ENCODE results near the gene R3HDM1. TPM values are rescaled to one million over a fixed set of nuclear protein-coding genes. Genes with fewer than 3 reads are reported as not detected.

Gene R3HDM1
- total RNA-seq, 1 donor, result 12.3 TPM

- H4K20me1 ChIP-seq (ENCODE audit: insufficient read depth, low read length), result peaks cover 7% of the 10 kb centered on the region
- no peaks in the 10 kb centered on the region for H3K4me1 ChIP-seq (ENCODE audit: insufficient read depth, low read length)
- H3K36me3 ChIP-seq (ENCODE audit: insufficient read depth, low read length), result peaks cover 76% of the 10 kb centered on the region
Measured at GRCh38 chr2:135756692-135757091, 225.4 kb downstream of the R3HDM1 start.

DNA sequence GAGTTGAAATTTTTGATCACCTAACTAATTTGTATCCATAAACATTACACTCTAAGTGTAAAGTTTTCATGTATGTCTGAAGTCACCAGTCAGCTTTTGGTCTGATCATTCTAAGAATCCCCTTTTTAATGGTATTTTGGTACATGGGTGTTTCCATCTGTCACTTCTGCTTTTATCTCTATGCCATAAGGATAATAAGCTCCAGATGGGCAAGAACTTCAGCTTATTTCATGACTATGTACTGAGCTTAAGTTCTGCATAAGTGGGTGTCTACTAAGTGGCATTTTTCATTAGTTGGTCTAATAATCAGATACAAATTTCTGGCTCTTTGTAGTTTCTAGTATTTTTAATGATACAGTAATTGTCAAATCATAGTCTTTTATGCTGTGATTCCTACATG, 230.7 kb downstream of the R3HDM1 start:
- TF ChIP-seq CTCF (IDR thresholded peaks at IDR 0.05; ENCODE audit: extremely low read depth, low read depth, low read length), result no peak
- H3K9me3 ChIP-seq (ENCODE audit: low read depth, low read length), result no peaks in the 10 kb centered on the region
- H3K79me2 ChIP-seq (ENCODE audit: insufficient read depth, low read length), result peaks cover 34% of the 10 kb centered on the region
- H3K4me1 ChIP-seq (ENCODE audit: insufficient read depth, low read length), result no peaks in the 10 kb centered on the region
- H3K36me3 ChIP-seq (ENCODE audit: insufficient read depth, low read length), result peaks cover 78% of the 10 kb centered on the region
- H3K27ac ChIP-seq (ENCODE audit: low read depth, low read length), result no peak overlapping the region
- H3K4me2 ChIP-seq (ENCODE audit: insufficient read depth, low read length), result no peak overlapping the region
- peaks cover 10% of the 10 kb centered on the region for H4K20me1 ChIP-seq (ENCODE audit: insufficient read depth, low read length)
- H3K27me3 ChIP-seq (ENCODE audit: insufficient read depth, low read length), result no peaks in the 10 kb centered on the region
- H2AFZ ChIP-seq (ENCODE audit: low read length), result no peak overlapping the region
- DNase-seq (ENCODE audit: insufficient read length, low spot score, missing footprints), result no peak
- H3K4me3 ChIP-seq (ENCODE audit: insufficient read depth, low read length), result no peak overlapping the region

More at GRCh38 chr2:135756692-135757091, 225.4 kb downstream of the R3HDM1 start:
- Histone ChIP-seq H3K4me2 (ENCODE audit: insufficient read depth, low read length) (no peak overlapping the region), H2AFZ (ENCODE audit: low read length) (no peak overlapping the region), H3K27me3 (ENCODE audit: insufficient read depth, low read length) (no peaks in the 10 kb centered on the region), H3K79me2 (ENCODE audit: insufficient read depth, low read length) (peaks cover 29% of the 10 kb centered on the region), H3K27ac (ENCODE audit: low read depth, low read length) (no peak overlapping the region), H3K4me3 (ENCODE audit: insufficient read depth, low read length) (no peak overlapping the region), H3K9me3 (ENCODE audit: low read depth, low read length) (no peaks in the 10 kb centered on the region)
- no peak for DNase-seq (ENCODE audit: insufficient read length, low spot score, missing footprints)
- no peak for TF ChIP-seq CTCF (IDR thresholded peaks at IDR 0.05; ENCODE audit: extremely low read depth, low read depth, low read length)

DNA sequence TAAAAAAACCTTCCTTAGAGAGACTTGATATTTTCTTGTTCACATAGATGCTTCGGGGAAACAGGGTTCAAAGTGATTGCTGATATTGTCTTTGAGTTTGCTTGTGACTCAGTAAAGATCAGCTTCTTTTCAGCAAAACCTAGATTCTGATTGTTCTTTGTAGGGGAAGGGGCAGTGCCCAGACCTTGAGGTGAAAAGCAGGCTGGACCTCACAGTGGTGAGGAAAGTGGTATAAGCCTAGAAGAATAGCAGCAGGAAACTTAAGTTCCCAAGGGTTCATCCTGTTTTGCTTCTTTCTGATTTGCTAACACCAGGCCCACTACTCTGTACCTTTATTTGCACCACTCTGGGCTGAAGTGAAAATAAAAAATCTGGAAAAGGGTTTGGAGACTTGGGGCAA, 231.2 kb downstream of the R3HDM1 start:
- H3K4me2 ChIP-seq (ENCODE audit: insufficient read depth, low read length), result no peak overlapping the region
- H3K9me3 ChIP-seq (ENCODE audit: low read depth, low read length), result no peaks in the 10 kb centered on the region
- no peaks in the 10 kb centered on the region for H3K4me1 ChIP-seq (ENCODE audit: insufficient read depth, low read length)
- peaks cover 38% of the 10 kb centered on the region for H3K79me2 ChIP-seq (ENCODE audit: insufficient read depth, low read length)
- TF ChIP-seq CTCF (IDR thresholded peaks at IDR 0.05; ENCODE audit: extremely low read depth, low read depth, low read length), result no peak
- no peaks in the 10 kb centered on the region for H3K27me3 ChIP-seq (ENCODE audit: insufficient read depth, low read length)
- no peak overlapping the region for H2AFZ ChIP-seq (ENCODE audit: low read length)
- no peak overlapping the region for H3K27ac ChIP-seq (ENCODE audit: low read depth, low read length)
- no peak for DNase-seq (ENCODE audit: insufficient read length, low spot score, missing footprints)
- peaks cover 76% of the 10 kb centered on the region for H3K36me3 ChIP-seq (ENCODE audit: insufficient read depth, low read length)
- no peak overlapping the region for H3K4me3 ChIP-seq (ENCODE audit: insufficient read depth, low read length)
- peaks cover 12% of the 10 kb centered on the region for H4K20me1 ChIP-seq (ENCODE audit: insufficient read depth, low read length)

GRCh38 chr2:135768863-135769262, 237.6 kb downstream of the R3HDM1 start:
- H3K36me3 ChIP-seq (ENCODE audit: insufficient read depth, low read length), result peaks cover 84% of the 10 kb centered on the region
- H3K9me3 ChIP-seq (ENCODE audit: low read depth, low read length), result no peaks in the 10 kb centered on the region
- H3K27ac ChIP-seq (ENCODE audit: low read depth, low read length), result no peak overlapping the region
- H4K20me1 ChIP-seq (ENCODE audit: insufficient read depth, low read length), result peaks cover 3% of the 10 kb centered on the region
- H3K4me1 ChIP-seq (ENCODE audit: insufficient read depth, low read length), result peaks cover 2% of the 10 kb centered on the region
- TF ChIP-seq CTCF (IDR thresholded peaks at IDR 0.05; ENCODE audit: extremely low read depth, low read depth, low read length), result no peak
- peaks cover 24% of the 10 kb centered on the region for H3K79me2 ChIP-seq (ENCODE audit: insufficient read depth, low read length)
- no peaks in the 10 kb centered on the region for H3K27me3 ChIP-seq (ENCODE audit: insufficient read depth, low read length)
- no peak overlapping the region for H2AFZ ChIP-seq (ENCODE audit: low read length)
- no peak for DNase-seq (ENCODE audit: insufficient read length, low spot score, missing footprints)
- H3K4me3 ChIP-seq (ENCODE audit: insufficient read depth, low read length), result no peak overlapping the region
- H3K4me2 ChIP-seq (ENCODE audit: insufficient read depth, low read length), result no peak overlapping the region

Data from osteoblast (primary cell).